H1 (cell line): ENCODE measurements around the gene RIPOR3.
A peak's percentile ranks its signal among the peaks of the same experiment; 100 is the strongest.

Source experiments
- BRCA1 ChIP-seq: IDR thresholded peaks from 2 replicates; pipeline ENCODE4 v1.6.1; 2012; ENCODE audit warnings: low read depth, low read length, improper control_type of control experiment
- CEBPB ChIP-seq: IDR thresholded peaks from 2 replicates; pipeline ENCODE4 v1.6.1; 2012; ENCODE audit warnings: low read depth, low read length
- EZH2 ChIP-seq: fragments of 200-600 bp; sonication (generic); IDR thresholded peaks from 2 replicates; pipeline ENCODE4 v1.7.1; 2012; ENCODE audit warnings: low read depth, mild to moderate bottlenecking, moderate library complexity, low read length, inconsistent platforms; ENCODE audit not compliant: severe bottlenecking
- GABPA ChIP-seq: IDR thresholded peaks from 2 replicates; pipeline ENCODE4 v1.6.1; 2011; ENCODE audit warnings: mild to moderate bottlenecking, low read length, moderate library complexity, borderline replicate concordance; ENCODE audit not compliant: insufficient read depth
- HDAC2 ChIP-seq, 2 experiments: fragments of 300-600 bp in 1 of 2; sonication (generic) in 1 of 2; IDR thresholded peaks; 2 replicates each; pipeline ENCODE4 v1.6.1; 2011 to 2012; ENCODE audit warnings: low read depth in 2 of 2, low read length in 2 of 2, mild to moderate bottlenecking in 2 of 2, moderate library complexity in 2 of 2, borderline replicate concordance in 1 of 2, inconsistent platforms in 1 of 2
- KDM1A ChIP-seq: fragments of 200-600, 300-600 bp; sonication (generic); IDR thresholded peaks from 2 replicates; pipeline ENCODE4 v1.7.1; 2016; ENCODE audit warnings: mild to moderate bottlenecking, low read length, borderline replicate concordance
- MAFK ChIP-seq: IDR thresholded peaks from 2 replicates; pipeline ENCODE4 v1.6.1; 2012; ENCODE audit warnings: low read depth, mild to moderate bottlenecking, improper control_type of control experiment, low read length
- POLR2A ChIP-seq, 2 experiments: IDR thresholded peaks; 1 replicate in 1 of 2; 2 replicates in 1 of 2; pipeline ENCODE4 v1.6.1; 2011; ENCODE audit warnings: low read depth in 2 of 2, low read length in 2 of 2, mild to moderate bottlenecking in 2 of 2; ENCODE audit errors: control extremely low read depth in 1 of 2
- TF ChIP-seq, protein P1 (sequence below): IDR thresholded peaks from 2 replicates; pipeline ENCODE4 v1.6.1; 2011; ENCODE audit warnings: low read length, improper control_type of control experiment
- TF ChIP-seq, protein P2 (sequence below), 3 experiments: IDR thresholded peaks; 1 replicate in 2 of 3; 2 replicates in 1 of 3; pipeline versions ENCODE4 v1.5.1 to v1.6.1; 2011; ENCODE audit warnings: low read length in 3 of 3, mild to moderate bottlenecking in 3 of 3, inconsistent platforms in 2 of 3, low read depth in 1 of 3, moderate library complexity in 1 of 3; ENCODE audit not compliant: insufficient read depth in 1 of 3; ENCODE audit errors: control extremely low read depth in 1 of 3

DNA sequence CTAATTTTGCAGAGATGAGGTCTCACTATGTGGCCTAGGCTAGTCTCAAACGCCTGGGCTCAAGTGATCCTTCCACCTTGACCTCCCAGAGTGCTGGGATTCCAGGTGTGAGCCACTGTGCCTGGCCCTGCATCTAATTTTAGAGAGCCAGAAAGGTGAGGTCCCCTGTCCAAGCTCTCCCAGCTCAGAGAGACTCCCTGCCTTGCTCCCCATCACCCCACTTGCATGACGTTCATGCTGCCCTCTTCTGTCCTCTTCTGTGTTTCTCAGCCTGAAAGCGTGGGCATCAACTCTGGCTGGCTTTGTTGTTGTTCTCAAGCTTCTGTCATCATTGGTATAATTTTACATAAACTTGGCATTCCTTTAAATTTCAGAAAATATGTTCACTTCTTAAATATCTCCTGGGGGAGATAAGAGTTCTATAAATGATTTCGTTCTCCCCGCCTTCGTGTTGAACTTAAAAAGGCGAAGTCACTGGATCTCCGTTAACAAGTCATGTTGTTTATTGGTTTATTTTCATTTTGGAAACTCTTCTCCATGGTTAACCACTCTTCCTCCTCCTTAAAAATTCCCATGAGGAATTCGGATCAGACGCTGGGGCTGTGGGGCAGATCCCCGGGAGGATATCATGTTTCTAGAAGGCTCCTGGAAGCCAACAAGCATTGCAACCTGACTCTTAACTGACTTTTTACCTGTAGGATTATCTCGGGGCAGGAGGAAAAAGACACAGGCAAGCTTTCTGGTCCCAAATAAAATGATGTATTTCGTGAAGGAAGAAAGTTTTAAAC lies 26.8 kb upstream of the RIPOR3 start:
- TF ChIP-seq KDM1A (no peak), MAFK (no peak), GABPA (no peak), EZH2 (no peak), CEBPB (no peak), POLR2A (IDR thresholded peaks at IDR 0.05; ENCODE audit: control extremely low read depth in 1 of 2, low read depth in 2 of 2, low read length in 2 of 2) (no peak), HDAC2 (IDR thresholded peaks at IDR 0.05; ENCODE audit: borderline replicate concordance in 1 of 2, low read depth in 2 of 2, low read length in 2 of 2) (no peak), BRCA1 (no peak)
- TF ChIP-seq, protein P1, sequence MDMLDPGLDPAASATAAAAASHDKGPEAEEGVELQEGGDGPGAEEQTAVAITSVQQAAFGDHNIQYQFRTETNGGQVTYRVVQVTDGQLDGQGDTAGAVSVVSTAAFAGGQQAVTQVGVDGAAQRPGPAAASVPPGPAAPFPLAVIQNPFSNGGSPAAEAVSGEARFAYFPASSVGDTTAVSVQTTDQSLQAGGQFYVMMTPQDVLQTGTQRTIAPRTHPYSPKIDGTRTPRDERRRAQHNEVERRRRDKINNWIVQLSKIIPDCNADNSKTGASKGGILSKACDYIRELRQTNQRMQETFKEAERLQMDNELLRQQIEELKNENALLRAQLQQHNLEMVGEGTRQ = no peak
- TF ChIP-seq, protein P2, sequence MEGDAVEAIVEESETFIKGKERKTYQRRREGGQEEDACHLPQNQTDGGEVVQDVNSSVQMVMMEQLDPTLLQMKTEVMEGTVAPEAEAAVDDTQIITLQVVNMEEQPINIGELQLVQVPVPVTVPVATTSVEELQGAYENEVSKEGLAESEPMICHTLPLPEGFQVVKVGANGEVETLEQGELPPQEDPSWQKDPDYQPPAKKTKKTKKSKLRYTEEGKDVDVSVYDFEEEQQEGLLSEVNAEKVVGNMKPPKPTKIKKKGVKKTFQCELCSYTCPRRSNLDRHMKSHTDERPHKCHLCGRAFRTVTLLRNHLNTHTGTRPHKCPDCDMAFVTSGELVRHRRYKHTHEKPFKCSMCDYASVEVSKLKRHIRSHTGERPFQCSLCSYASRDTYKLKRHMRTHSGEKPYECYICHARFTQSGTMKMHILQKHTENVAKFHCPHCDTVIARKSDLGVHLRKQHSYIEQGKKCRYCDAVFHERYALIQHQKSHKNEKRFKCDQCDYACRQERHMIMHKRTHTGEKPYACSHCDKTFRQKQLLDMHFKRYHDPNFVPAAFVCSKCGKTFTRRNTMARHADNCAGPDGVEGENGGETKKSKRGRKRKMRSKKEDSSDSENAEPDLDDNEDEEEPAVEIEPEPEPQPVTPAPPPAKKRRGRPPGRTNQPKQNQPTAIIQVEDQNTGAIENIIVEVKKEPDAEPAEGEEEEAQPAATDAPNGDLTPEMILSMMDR (IDR thresholded peaks at IDR 0.05; ENCODE audit: control extremely low read depth in 1 of 3, insufficient read depth in 1 of 3, low read depth in 1 of 3, low read length in 3 of 3) = peak; percentile 25 to 51 (median 45); a peak in 3 of 4 replicates
